HG03378 (cell line): ENCODE results near the gene SULT1A1.
"Not testable (repeated sequence)": the region's sequence is repeated elsewhere in the genome, so short reads cannot be mapped to it uniquely, and the experiment has no call there.

ENCODE experiments used
- ATAC-seq: cut with Tn5 transposase; IDR thresholded peaks from one replicate; pipeline ENCODE4 v1.9.1; 2021; ENCODE audit warnings: mild to moderate bottlenecking, moderate library complexity; ENCODE audit not compliant: unreplicated experiment

Gene SULT1A1

DNA sequence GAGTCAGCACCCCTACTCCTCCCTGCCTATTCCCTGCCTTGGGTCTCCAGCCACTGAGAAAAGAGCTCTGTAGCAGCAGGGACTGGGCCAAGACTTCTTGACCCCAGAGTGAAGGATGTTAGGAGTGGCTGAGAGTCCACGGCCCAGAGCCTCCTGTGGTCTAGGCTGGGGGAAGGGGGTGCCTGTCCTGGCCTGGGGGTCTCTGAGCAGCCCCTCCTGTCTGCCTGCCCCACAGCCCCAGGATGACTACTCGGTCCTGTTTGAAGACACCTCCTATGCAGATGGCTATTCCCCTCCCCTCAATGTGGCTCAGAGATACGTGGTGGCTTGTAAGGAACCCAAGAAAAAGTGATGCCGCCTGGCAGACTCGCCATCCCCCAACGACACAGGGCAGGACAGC, 18.5 kb downstream of the SULT1A1 start:
- no peak for ATAC-seq

DNA sequence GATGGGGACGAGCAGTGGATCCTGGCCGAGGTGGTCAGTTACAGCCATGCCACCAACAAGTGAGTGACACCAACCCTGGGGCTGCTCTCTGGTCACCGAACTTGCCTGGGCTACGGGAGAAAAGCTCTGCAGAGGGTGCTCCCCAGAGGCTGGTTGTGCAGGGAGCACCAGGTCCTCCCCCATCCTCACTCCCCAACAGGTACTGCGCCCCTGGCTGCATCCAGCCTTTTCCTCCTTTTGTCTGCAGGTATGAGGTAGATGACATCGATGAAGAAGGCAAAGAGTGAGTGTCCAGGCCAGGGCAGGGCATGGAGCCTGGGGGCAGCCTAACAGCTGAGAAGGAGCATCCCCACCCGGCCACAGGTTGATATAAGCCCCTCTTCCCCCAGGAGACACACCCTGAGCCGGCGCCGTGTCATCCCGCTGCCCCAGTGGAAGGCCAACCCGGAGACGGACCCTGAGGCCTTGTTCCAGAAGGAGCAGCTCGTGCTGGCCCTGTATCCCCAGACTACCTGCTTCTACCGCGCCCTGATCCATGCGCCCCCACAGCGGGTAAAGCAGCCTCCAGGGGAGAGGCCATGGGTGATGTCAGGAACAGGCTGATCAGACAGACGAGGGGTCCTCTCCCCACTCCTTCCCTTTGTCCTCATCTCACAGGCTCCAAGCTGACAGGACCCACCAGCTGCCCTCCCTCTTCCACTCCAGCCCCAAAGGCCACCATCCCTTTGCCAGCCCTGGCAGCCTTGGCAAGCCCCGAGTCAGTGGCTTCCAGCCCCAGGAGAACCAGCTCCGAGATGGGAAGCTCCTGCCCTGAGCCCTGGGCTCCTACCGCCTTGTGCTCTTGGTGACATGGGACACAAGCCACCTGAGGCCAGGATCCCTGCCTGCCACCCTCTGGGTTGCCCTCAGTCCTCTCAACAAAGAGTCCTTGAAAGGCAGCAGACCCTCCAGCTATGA, 19.2 kb downstream of the SULT1A1 start:
- ATAC-seq, result no peak

DNA sequence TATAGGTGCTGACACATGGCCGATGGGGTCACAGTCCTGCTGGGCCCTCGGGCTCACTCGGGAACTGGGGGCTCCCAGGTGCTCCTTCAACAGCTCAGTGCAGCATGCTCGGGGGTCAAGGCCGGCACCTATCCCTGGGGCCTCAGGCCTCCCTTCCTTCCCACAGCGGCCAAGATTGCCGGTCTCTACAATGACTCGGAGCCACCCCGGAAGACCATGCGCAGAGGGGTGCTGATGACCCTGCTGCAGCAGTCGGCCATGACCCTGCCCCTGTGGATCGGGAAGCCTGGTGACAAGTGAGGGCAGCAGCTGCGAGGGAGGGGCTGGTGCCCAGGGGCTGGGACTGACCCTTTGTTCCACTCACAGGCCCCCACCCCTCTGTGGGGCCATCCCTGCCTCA, 19.9 kb downstream of the SULT1A1 start:
- ATAC-seq, result no peak

DNA sequence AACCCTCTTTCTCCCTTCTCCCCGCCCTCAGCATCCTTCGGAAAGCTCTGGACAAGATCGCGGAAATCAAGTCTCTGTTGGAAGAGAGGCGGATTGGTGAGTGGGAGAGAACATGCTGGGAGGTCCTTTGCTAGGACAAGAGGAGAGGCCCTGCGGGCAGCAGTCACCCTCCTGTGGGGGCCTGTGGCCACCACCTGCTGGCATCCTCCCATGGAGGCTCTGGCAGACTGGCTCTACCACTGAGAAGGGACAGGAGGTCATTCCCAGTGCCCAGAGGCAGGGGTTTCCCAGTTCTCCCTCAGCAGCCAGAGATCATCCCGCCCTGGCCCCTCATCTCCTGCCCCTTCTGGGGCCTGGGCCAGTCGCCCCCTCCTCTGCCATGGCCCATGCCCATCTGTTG, 20.8 kb downstream of the SULT1A1 start:
- ATAC-seq, result no peak

DNA sequence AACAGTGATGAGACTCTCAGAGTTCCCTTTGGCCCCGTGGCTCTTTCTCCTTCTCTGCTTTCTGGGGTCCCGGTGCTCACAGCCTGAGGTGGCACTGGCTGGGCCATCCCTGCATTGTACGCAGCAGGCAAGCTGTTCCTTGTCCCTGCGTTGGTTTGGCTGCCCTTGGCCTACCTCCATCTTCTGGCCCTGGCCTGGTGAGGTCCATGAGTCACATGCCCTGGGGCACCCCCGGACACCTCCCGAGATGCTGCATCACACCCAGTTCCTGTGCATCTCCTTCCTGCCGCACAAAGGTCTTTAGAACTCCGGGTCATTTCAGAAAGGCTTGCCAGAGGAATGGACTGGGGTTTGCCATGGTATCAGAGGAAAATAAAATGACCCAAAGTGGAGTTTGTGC, 22.5 kb downstream of the SULT1A1 start:
- no peak for ATAC-seq

DNA sequence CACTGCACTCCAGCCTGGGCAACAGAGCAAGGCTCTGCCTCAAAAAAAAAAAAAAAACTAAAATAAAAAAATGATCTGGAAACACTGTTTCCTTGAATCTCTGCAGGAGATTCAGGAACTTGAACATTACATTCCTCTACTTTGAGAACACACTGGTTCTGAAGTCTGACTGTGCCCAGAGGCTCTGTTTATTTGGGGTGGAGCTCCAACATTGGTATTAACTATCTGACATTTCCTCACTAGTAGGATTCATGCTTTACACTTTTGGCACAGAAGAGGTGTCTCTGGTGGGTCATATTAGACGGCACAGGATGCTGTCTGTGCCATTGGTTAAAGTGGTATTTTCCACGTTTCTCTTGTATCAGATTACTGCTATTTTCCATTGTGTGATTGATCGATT, 23.4 kb downstream of the SULT1A1 start:
- no peak for ATAC-seq

DNA sequence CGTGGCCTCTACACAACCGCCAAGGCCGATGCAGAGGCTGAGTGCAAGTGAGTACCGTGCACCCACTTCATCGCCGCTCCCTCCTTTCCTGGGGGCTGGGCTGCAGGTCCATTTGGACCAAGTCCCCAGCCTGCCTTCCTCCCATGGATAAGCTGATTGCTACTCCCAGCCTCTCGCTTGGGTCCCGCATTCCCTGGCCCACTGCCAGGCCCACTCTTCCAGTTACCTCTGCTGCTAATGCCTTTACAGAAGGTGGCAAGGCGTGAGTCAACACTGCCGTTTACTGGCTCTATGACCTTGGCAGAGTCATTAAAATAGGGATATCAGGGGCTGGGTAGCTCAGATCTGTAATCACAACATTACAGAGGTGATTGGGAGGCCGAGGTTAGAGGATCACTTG, 24.2 kb downstream of the SULT1A1 start:
- no peak for ATAC-seq

DNA sequence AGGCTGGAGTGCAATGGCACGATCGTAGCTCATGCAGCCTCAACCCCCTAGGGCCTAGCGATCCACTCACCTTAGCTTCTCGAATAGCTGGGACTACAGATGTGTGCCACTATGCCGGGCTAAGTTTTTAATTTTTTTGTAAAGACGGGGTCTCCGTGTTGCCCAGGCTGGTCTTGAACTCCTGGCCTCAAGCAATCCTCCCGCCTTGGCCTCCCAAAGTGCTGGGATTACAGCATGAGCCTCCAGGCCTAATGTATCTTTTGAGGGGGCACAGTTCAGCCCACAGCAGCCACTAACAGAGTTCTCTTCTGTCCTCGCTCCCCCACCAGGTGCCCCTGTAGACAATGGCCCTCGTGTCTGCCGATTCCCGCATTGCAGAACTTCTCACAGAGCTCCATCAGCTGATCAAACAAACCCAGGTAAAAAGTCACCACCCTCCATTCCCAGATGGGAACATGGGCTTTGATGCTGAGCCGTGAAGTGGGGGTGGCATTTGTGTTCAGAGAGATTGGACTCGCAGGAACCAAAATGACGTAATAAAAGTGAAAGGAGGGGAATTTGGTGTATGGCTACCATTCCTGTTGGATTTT, 29.0 kb downstream of the SULT1A1 start:
- no peak for ATAC-seq

DNA sequence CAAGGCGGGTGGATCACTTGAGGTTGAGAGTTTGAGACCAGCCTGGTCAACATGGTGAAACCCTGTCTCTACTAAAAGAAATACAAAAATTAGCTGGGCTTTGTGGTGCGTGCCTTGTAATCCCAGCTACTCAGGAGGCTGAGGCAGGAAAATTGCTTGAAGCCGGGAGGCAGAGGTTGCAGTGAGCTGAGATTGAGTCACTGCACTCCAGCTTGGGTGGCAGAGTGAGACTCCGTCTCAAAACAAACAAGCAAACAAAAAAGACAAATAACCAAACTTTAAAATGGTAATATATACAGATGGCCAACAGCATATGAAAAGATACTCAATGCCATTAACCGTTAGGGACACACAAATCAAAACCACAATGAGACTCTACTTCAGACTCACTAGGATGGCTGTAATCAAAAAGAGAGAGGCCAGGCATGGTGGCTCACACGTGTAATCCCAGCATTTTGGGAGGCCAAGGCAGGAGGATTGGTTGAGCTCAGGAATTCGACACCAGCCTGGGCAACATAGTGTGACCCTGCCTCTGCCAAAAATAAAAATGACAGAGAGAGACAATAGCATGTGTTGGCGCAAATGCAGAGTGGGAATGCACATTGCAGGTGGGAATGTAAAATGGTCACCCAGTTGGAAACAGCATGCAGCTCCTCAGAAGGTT, 34.3 kb downstream of the SULT1A1 start:
- no peak for ATAC-seq

DNA sequence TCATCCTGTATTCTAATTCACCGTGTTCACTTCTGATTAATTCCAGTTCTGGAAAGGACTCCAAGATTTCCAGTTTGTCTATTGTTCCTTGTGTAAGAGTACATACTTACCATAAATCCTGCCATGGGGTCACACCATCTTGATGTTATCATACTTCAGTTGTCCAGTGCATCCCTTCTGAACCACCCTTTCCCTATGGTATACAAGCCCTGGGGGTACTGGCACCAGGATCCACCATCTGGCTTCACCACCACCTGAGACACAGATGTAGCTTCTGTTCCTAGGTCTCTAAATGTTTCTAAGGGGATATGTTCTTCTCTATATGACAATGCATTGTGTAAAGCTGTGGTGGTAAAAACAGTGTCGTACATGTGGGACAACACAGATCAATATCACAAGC, 34.9 kb downstream of the SULT1A1 start:
- no peak for ATAC-seq

DNA sequence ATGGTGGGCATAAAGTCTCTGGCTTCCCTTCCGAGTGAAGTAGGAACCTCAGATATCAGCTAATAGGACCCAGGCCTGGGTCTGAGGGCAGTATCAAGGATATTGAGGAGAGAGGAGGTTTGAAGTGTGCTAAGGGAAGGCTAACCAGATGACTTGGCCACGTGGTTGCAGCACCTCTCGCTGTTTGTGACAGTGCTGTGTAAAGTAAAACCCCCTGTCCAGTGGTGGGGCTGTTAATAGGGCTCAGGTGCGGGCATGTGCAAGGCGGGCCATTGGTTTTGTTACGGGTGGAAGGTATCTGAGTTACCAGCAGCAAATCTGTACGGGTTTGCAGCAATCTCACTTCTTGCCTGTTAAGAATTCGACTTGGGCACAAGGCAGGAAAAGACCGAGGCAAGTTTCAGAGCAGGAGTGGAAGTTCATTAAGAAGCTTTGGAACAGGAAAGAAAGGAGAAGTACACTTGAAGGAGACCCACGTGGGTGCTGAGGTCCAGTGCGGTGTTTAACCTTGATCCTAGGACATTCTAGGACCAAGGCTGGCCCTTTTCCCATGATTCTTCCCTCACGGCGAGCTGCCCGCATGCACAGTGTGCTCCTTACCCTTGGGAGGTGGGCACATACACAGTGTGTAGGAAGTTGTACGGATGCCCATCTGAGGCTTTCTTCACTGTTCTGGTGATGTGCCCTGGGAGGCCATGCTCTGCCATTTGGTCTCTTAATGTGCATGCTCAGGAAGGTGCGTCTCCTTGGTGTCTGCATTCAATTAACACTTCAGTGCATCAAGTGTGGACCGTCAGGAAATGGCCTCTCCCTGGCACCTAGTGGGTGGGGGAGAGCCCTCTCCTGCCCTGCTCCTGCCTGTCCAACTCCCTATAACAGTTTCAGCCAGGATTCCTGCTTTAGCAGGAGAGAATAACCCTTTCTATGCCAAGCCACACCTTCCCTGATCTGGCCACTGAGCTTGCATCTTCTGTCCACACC, 35.8 kb downstream of the SULT1A1 start:
- ATAC-seq, result no peak

DNA sequence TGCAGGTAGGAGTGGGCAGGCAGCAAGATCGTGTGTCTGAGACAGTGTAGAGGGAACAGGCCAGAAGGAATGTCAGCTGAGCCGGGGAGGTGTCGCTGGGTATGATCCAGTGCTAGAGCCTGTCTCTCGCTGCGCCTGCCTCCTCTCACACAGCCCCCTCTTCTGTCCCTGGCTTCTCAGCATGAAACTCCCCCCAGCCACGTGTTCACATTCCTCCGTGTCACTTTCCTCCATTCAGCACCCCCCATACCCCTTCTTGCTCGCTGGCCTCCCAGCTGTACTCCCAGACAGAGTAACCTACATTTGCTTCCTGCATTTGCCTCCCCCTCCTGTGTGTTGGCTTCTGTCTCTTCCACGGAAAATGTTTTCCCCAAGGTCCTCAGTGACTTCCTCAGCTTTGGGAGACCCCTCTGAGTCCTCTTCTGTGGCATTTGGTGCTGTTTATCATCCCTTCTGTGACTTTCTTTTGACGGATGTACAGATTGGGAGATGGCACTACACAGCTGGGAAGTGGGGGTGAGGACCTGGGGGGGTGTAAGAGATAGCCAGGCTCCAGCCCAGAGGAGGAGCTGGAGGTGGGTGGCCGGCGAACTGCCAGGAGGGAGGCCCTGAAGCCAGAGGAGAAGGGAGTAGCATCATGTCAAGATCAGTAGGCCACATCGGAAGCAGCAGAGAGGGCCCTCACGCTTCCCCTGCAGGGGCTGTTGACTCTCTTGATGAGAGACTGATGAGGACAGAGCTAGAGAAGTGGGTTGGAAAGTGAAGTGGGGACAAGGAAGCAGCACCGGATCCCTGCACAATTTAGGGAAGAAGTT, 36.9 kb downstream of the SULT1A1 start:
- no peak for ATAC-seq

DNA sequence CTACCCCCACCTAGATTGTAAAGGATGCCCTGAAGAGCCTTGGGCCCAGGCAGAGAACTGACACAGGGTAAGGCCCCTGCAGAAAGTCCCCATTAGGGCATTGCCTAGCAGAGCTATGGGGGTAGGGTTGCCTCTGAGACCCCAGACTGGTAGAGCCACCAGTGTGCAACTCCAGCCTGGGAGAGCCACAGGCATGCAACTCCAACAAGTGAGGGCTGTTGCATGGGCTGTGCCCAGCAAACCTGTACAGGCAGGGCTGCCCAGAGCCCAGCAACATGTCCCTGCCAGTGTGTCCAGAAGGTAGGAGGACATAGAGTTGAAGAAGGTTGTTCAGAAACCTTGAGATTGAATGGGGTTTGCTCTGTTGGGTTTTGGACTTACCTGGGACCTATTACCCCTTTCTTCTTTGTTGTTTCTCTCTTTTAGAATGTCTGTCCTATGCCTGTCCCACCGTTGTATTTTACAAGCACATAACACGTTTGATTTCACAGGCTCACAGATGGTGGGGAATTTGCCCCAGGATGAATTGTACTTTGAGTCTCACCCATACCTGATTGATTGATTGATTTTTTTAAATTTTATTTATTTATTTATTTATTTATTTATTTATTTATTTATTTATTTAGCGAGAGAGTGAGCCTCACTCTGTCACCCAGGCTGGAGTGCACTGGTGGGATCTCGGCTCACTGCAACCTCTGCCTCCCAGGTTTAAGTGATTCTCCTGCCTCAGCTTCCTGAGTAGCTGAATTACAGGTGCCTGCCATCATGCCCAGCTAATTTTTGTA, 39.7 kb downstream of the SULT1A1 start:
- no peak for ATAC-seq

DNA sequence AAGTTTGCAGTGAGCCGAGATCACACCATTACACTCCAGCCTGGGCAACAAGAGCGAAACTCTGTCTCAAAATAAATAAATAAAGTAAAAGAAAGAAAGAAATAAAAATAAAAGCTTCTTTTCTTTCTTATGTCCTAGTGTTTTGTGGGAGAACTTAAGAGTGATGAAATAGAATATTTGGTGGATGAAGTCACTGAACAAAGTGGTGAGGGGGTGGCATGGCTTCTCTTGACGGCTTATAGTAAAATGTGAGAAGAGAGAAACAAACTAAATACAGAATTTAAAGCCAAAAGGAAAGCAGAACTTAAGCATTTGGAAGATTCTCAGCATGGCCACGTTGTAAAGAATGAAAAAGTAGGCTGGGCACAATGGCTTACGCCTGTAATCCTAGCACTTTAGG, 40.8 kb downstream of the SULT1A1 start:
- no peak for ATAC-seq

DNA sequence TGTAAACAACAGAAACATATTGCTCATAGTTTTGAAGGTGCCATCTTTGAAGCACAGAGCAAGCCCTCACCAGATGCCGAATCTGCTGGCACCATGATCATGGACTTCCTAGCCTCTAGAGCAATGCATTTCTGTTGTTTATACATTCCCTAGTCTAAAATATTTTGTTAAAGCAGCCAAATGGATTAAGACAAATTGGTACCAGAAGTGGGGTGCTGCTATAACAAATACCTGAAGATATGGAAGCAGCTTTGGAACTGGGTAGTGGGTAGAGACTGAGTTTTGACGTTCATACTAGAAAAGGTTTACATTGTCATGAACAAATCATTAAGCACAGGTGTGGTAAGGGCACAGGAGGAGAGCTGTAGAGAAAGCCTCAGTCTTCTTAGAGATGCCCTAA, 42.6 kb downstream of the SULT1A1 start:
- ATAC-seq, result no peak

DNA sequence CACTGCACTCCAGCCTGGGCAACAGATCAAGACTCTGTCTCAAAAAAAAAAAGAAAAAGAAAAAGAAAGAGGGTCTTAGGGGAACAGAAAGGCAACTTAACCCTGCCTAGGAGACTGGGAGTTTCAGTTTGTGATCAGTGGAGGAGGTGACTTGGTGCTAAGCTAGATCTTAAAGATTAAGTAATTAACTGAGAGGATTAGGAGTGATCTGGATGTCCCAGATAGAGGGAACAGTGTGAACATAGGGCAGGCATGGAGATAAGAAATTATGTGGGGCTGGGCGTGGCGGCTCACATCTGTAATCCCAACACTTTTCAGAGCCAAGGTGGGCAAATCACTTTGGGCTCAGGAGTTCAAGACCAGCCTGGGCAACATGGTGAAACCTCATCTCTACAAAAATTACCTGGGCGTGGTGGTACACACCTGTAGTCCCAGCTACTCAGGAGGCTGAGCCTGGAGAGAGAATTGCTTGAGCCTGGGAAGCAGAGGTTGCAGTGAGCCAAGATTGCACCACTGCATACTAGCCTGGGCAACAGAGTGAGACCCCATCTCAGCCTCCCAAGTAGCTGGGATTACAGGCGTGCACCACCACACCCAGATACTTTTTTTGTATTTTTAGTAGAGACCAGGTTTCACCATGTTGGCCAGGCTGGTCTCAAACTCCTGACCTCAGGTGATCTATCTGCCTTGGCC, 43.5 kb downstream of the SULT1A1 start:
- ATAC-seq, result not testable (repeated sequence)

DNA sequence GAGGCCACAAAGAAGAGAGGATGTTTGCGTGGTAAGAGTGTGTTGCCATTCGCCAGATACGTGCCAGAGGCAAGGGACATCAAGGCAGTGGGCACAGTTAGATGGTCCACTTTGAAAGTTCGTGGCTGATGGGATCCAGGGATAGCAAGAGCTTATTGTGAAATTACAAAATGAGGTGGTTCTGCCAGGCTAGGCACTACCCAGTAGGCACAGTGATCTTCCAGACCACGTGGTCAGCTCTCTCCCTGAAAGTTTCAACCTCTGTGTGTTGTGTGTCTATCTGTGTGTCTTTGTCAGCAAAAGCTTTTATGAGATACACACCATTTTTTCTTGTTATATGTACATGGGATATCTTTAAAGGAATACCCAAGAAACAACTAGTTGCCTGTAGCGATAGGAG, 46.6 kb downstream of the SULT1A1 start:
- ATAC-seq, result no peak

DNA sequence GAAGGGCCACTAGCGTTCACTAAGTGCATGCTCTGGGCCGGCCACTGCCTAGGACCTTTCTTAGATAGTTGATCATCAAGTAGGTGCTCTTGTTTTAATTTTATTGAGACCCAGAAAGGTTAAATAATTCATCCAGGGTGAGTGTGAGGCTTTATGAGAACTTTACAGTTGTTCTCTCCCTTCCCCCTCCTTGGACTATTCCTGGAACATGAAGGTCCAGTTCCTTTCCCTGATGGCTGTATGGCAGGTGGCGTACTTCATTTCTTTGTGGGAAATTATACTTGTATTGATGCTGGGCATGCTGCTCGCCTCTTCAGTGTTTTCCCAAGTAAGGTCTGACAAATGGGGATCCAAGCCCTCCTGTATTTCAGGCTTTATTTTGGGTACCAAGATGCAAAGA, 47.6 kb downstream of the SULT1A1 start:
- ATAC-seq, result no peak
